ACHN (cell line): ENCODE measurements around the gene IFITM2.
"Not testable (repeated sequence)": the region's sequence is repeated elsewhere in the genome, so short reads cannot be mapped to it uniquely, and the experiment has no call there.

ENCODE experiments used
- DNase-seq: peaks from one replicate; pipeline ENCODE4 v3.0.0-alpha.2; 2015
- in situ Hi-C: cut with HindIII; loops from 2 replicates; pipeline ENCODE4 v1.10.0; 2017; ENCODE audit warnings: low sequenced_read_pairs, low pct_ligation_motif_present, low pct_unique_long_range_greater_than_20kb

The IFITM2 gene

DNA sequence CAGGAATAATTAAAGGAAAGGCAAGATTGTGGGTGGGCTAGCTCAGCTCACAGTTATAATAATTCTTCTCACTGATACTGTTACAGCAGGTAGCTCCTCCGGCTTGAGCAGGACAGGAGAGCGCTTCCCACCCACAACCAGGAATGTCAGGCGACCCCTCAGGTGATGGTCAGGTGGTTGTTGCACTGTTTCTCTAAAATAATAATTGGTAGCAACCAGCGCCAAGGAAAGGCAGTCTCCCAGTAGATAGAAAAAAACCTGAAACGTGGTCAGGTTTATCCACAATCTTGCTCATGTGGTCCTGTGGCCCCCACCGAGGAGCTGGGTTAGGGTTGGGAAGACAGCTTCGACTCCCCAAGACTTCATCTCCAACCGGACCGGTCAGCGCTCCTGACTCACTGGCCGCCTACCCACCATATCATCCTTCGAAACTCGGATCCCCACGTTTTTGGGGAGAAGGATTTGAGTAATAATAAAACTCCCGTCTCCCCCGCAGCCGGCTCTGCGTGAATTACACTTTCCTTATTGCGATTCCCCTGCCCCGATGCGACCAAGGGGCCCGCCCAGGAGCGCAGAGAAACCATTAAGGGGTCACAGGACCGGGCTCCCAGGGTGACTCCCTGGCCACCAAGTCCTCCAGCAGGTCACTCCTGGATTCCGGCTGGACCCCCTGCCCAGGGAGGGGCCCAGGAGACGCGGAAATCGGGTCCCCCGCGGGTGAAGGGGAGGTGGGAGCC, 10.2 kb downstream of the IFITM2 start:
- in situ Hi-C loops, DNase-seq: not testable (repeated sequence)

DNA sequence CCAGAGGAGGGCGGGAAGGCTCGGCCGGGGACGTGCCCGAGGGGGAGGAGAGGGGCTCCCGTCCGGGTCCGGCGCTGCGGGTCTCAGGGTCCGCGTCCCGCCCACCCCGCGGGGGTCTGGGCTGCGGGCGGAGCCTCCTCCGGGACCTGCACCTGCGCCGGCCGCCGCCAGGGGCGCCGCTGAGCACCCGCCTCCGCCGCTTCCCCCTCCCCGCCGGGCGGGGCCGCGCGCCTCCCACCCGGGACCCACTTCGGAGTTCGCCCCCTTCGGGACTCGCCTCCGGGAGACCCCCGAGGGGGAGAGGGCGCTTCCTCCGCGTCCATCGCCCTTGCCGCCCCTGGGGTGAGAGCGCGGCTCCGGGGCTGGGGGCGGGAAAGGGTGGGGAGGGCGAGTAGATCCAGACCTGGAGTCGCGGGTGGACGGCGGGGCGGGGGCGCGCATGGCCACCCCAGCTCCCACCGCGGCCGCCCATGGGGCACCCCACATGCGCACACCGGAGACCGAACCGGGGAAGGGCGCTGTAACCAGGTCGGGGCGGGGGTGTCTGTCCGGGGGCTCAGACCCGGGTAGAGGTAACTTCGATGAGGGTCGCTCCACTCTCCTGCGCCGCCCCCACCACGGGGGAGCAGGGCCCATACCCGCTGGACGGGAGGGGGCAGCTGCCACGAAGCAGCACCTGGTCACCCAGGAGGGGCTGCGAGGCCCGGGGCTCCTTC, 10.9 kb downstream of the IFITM2 start:
- in situ Hi-C loops, DNase-seq: not testable (repeated sequence)

DNA sequence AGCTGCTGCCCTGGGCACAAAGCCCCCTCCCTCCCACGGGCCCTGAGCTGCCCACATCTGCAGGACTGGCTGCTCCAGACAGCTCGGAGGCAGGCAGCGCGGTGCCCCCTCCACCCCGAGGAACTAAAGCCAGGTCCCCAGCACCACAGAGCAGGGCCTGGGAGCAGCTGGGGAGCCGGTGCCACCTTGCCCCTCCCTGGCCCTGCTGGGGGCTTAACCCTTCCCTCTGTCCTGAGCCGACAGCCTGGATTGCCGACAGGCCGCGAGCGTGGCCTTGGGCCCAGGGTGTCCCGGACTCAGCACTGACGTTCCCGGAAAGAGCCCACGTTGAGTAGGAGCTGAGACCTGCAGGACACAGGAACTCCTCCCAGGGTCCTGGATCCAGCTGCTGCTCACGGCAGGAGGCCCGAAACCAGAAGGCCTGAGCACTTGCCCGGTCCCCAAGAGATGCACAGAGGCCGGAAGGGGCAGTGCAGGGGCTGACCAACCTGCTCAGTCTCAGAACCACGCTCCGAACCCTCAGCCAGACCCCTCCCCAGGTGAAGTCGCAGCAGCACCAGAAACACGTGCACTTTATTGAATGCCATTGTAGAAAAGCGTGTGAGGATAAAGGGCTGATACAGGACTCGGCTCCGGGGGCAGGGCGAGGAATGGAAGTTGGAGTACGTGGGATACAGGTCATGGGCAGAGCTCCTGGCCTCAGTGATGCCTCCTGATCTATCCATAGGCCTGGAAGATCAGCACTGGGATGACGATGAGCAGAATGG, 11.7 kb downstream of the IFITM2 start:
- in situ Hi-C loops: not testable (repeated sequence)
- peak; percentile 16 for DNase-seq

DNA sequence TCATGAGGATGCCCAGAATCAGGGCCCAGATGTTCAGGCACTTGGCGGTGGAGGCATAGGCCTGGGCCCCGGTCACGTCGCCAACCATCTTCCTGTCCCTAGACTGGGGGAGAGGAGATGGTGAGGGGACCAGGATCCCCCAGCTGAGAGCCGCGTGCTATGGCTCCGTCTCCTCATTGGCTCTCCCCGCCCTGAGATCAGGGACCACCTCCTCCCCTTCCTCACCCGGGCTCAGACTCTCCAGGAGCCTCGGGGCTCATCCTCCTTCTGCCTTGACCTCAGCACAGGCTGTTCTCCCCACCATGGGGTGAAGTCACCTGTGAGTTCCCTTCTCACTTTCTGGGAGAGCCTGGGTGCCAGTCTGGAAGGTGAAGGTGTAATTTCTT, 12.3 kb downstream of the IFITM2 start:
- DNase-seq, in situ Hi-C loops: not testable (repeated sequence)

DNA sequence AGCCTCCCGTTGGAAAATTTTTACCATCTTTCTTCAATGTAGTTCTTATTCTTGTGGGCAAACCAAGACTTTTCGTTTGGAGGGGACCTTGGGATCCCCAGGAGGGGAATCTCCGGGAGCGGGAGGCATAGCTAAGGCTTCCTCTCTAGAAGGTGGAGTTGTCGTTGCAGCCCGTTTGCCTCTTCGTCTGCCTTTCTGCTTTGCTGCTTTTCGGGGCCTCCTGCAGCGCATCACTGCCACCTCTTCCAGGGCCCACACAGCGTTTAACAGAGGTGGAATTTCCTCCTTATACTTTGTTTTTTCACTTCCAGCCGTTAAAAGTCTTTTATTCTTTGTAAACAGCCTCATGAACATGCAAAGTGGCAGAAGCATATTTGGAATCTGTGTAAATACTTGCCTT, 16.5 kb downstream of the IFITM2 start:
- in situ Hi-C loops: no loop called here
- DNase-seq: no peak

DNA sequence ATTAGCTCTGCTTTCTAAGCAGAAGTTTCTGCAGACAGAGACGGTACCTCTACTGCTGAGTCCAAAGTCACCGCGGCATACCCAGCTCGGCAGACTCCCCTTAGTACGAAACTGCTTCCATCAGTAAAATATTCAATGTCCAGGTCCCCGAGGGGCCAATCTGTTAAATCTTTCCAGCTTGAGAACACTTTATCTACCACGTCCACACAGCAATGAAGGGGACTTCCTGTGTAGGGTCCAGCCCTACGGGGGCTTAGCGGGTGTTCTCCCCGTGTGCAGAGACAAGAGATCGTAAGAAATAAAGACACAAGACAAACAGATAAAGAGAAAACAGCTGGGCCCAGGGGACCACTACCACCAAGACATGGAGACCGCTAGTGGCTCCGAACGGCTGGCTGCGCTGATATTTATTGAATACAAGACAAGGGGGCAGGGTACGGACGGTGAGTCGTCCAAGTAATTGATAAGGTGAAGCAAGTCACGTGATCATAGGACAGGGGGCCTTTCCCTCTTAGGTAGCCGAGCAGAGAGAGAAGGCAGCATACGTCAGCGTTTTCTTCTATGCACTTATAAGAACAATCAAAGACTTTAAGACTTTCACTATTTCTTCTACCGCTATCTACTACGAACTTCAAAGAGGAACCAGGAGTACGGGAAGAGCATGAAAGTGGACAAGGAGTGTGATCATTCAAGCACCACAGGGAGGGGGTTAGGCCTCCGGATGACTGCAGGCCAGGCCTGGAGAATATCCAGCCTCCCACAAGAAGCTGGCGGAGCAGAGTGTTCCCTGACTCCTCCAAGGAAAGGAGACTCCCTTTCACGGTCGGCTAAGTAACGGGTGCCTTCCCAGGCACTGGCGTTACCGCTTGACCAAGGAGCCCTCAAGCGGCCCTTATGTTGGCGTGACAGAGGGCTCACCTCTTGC, 17.2 kb downstream of the IFITM2 start:
- in situ Hi-C loops, DNase-seq: not testable (repeated sequence)

DNA sequence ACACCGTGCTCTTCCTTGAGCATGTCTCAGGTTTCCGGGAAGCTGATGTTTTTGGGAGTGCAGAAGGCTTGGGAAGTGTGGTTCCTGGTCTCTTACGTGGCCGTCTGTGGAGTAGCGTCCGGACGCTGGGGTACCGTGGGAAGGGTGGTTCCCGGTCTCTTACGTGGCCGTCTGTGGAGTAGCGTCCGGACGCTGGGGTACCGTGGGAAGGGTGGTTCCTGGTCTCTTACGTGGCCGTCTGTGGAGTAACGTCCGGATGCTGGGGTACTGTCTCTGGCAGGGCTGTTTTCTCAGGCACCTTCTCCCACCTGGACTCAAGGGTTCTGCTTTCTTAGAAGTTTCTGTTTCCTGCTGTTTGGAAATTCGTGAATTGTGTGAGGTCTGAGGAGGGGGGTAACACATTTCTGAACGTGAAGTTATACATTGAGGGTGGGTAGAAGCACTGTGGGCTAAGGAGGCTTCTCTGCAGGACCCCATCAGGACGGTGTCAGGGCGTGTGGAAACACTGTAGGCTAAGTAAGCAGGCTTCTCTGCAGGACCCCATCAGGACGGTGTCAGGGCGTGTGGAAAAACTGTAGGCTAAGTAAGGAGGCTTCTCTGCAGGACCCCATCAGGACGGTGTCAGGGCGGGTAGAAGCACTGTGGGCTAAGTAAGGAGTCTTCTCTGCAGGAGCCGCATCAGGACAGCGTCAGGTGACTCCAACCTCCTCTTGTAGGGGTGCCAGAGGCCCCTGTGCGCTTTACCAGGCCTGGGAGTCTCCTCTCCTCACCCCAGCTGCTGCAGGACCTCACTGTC, 18.4 kb downstream of the IFITM2 start:
- in situ Hi-C loops: no loop called here
- no peak for DNase-seq

DNA sequence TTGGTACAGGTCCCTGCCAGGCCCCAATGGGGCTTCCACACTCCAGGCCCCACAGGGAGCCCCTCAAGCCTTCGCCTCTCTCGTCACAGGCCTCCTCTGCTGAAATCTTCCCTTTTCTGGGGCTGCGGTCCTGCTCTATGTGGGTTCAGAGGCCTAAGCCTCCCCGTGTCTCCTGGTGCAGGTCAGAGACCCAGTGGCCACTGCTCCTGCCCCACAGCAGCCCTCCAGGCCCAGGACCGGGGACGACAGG, 18.9 kb downstream of the IFITM2 start:
- in situ Hi-C loops: no loop called here
- DNase-seq: no peak

DNA sequence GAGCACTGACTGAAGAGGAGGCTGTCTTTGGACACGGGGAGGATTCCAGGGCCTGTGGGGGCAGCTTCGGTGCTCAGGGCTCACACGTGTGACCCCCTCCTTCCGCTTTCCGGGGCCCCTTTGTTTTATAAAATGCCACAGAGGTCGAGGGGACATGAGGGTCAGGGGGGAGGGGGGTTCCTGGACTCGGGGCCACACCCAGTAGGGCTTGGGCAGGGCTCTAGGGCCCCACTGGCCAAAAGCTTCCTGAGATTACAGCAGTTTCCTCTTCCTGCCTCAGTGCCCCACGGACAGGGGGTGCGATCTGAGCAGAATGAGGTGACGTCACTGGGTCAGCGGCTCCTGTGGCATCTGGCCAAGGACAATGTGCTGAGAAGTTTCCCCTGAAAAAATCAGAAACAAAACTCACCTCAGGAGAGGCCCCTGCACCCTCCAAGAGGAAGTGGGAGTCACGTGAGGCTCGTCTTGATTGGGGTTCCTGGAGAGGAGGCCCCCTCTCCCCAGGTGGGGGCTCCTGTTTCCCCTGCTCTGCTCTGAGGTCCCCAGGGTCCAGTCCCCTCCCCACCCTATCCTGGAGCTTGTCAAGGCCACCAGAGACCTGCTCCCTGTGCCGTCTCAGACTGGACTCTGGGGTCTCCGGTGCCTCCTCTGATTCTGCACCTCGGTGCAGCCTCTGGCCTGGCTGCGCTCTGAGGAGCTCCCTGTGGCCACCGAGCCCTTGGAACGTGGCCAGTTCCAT, 19.4 kb downstream of the IFITM2 start:
- in situ Hi-C loops: no loop called here

DNA sequence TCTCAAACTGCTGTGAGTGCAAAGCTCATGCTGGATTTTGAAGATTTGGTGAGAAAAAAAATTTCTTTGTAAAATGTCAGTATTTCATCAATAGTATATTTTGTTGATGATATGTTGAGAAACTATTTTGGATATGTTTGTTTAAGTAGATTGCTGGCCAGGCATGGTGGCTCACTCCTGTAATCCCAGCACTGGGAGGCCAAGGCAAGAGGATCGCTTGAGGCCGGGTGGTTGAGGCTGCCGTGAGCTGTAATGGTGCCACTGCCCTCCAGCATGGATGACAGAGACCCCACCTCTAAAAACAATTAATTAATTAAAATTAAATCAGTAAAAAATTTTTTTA, 19.9 kb downstream of the IFITM2 start:
- in situ Hi-C loops: no loop called here
- no peak for DNase-seq

More for the DNA sequence above, 19.4 kb downstream of the IFITM2 start:
- no peak for DNase-seq

DNA sequence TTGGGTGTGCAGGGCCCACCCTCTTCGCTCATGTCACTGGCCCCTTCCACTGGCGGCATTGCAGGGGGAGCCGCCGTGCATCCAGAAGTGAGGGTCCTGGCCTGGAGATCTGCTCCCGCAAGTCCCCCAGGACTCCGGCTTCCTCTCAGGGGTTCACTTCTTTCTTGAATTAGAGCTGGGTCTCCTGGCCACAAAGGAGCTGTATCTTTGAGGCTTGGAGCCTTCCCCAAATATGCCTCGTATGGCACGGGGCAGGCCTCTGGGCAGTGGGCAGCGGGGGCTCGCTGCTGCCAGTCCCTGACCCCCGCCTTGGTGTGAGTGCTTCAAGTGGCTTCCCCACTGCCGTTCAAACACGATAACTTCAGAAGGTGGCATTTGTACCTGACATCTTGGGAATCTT, 20.4 kb downstream of the IFITM2 start:
- in situ Hi-C loops: no loop called here
- no peak for DNase-seq

DNA sequence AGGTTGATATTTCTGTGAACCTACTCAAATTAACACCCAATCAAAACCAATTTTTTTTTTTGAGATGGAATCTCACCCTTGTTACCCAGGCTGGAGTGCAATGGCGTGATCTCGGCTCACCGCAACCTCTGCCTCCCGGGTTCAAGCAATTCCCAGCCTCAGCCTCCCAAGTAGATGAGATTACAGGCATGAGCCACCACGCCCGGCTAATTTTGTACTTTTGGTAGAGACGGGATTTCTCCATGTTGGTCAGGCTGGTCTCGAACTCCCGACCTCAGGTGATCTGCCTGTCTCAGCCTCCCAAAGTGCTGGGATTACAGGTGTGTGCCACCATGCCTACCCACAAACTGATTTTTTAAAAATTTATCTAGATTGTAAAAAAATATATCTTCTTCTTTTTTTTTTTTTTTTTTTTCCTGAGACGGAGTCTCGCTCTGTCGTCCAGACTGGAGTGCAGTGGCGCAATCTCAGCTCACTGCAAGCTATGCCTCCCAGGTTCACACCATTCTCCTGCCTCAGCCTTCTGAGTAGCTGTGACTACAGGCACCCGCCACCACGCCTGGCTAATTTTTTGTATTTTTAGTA, 21.0 kb downstream of the IFITM2 start:
- DNase-seq, in situ Hi-C loops: not testable (repeated sequence)

DNA sequence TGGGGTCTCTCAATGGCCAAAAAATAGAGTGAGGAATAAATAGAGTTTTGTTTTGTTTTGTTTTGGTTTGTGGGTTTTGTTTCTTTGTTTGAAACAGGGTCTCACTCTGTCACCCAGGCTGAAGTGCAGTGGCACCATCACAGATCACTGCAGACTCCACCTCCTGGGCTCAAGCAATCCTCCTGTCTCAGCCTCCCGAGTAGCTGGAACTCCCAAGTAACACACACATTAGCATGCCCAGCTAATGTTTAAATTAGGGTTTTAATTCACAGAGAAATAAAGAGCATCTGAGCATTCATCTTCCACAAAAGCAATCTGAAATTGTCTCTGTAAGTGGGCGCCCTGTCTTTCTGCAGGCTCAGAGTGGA, 22.3 kb downstream of the IFITM2 start:
- DNase-seq: no peak
- in situ Hi-C loops: no loop called here

DNA sequence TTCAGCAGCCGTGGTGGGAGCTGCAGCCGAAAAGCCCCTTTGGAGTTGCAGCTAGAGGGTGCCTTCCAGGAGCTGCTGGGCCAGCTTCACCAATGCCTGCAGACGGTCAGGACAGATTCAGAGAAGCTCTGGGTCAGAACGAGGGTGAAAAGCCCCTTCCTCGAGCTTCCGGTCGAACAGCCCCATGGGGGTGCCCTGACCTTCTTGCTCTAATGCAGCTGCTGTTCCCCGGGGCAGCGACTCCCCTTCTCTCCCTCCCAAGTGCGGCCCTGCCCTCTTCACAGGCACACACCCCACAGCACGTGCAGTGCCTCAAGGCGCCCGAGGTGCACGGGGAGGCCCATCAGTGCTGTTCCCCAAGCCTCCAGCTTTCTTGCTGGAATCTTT, 22.7 kb downstream of the IFITM2 start:
- in situ Hi-C loops: no loop called here
- DNase-seq: no peak

DNA sequence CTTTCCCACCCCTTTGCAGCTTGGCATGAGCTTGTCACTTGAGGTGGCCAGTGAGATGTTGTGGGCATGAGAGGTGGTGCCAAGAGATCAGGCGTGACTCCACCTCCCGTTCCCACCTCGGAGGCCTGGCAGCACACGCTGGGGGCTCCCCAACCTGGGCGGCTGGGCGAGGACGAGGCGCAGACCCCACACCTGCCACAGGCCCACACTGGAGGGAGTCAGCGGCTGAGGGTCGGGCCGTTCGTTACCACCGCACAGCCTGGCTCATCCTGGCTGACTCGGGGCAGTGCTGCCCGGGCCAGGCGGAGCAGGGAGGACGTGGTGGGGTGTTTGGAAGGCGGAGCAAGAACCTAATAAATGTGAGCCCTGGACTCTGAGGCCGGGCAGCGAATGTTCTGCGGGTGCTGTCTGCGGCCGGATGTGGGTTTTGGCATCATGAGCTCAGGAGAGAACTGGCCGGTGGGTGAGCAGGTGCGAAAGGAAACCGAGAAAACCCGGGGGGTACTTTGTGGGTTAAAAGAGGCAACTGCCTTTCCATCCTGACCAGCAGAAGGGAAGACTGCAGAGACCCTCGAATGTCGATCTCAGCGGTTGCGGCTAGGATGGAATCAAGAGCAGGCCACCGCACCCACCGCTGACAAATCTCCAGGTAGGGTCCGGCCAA, 23.2 kb downstream of the IFITM2 start:
- in situ Hi-C loops: no loop called here

DNA sequence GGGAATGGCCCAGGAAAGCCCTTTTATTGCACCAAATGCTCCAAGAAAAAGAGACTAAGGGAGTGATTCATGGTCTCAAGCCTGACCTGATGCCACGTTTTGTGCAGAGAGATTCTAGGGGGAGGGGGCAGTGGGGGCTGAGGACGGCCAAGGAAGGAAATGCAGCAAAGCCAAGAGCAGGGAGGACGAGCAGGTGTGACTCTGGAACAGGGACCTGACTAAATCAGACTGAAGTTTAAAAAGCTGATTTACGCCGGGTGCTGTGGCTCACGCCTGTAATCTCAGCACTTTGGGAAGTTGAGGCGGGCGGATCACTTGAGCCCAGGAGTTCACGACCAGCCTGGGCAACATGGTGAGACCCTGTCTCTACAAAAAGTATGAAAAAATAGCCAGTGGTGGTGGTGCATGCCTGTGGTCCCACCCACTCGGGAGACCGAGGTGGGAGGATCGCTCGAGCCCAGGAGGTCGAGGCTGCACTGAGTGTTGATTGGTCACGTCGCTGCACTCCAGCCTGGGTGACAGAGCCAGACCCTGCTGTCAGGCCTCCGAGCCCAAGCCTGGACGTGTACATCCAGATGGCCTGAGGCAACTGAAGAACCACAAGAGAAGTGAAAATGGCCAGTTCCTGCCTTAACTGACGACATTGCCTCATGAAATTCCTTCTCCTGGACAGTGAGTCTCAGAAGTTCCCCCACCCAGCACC, 23.9 kb downstream of the IFITM2 start:
- in situ Hi-C loops: no loop called here
- no peak for DNase-seq

More for the DNA sequence above, 23.2 kb downstream of the IFITM2 start:
- no peak for DNase-seq
